K562 (cell line): Measurements from ENCODE around the gene ADARB2.

ENCODE experiments used
- CREM ChIP-seq: IDR thresholded peaks from 2 replicates; pipeline ENCODE4 v1.6.1; 2014; ENCODE audit warnings: antibody characterized with exemption, low read depth
- PCBP2 ChIP-seq: fragments of 200-400 bp; formaldehyde crosslinking; IDR thresholded peaks from 2 replicates; pipeline ENCODE4 v1.6.1; 2018; ENCODE audit warnings: low read length, low read depth, mild to moderate bottlenecking, moderate library complexity; ENCODE audit not compliant: poor library complexity, severe bottlenecking
- PHF21A ChIP-seq: fragments of 450-650 bp; IDR thresholded peaks from 2 replicates; pipeline ENCODE4 v1.6.1; 2017; ENCODE audit warnings: low read depth, borderline replicate concordance
- POLR2AphosphoS5 ChIP-seq: IDR thresholded peaks from 2 replicates; pipeline ENCODE4 v1.6.1; 2011; ENCODE audit warnings: mild to moderate bottlenecking, low read depth, low read length, moderate library complexity; ENCODE audit not compliant: control insufficient read depth, insufficient read depth
- RFX1 ChIP-seq: fragments of 450-650 bp; IDR thresholded peaks from 2 replicates; pipeline ENCODE4 v1.6.1; 2016; ENCODE audit warnings: mild to moderate bottlenecking, moderate library complexity
- SRF ChIP-seq, 2 experiments: fragments of 250-450, 450-650 bp in 1 of 2; sonication (Bioruptor Pico) in 1 of 2; sonication (generic) in 1 of 2; formaldehyde crosslinking; IDR thresholded peaks; 2 replicates each; pipeline versions ENCODE4 v1.5.0 to v1.5.1; 2020 to 2022; ENCODE audit warnings: mild to moderate bottlenecking in 1 of 2, missing genetic modification reagents in 1 of 2
- ZNF12 ChIP-seq: sonication (generic); formaldehyde crosslinking; IDR thresholded peaks from 2 replicates; pipeline ENCODE4 v1.4.0; 2020; ENCODE audit warnings: mild to moderate bottlenecking, missing genetic modification reagents
- TF ChIP-seq, protein P1 (sequence below): sonication (generic); formaldehyde crosslinking; IDR thresholded peaks from 2 replicates; pipeline ENCODE4 v1.9.0; 2022; ENCODE audit warnings: mild to moderate bottlenecking, missing genetic modification reagents

GRCh38 chr10:1142596-1142995 lies 594.7 kb downstream of the ADARB2 start:
- TF ChIP-seq PHF21A (no peak), CREM (no peak), SRF (CRISPR knock-in tag; IDR thresholded peaks at IDR 0.05) (no peak), POLR2AphosphoS5 (no peak), ZNF12 (CRISPR knock-in tag) (no peak), RFX1 (no peak), PCBP2 (no peak)
- TF ChIP-seq, protein P1, sequence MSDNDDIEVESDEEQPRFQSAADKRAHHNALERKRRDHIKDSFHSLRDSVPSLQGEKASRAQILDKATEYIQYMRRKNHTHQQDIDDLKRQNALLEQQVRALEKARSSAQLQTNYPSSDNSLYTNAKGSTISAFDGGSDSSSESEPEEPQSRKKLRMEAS (CRISPR knock-in tag): no peak
